ENCODE results near the gene RUFY3. TPM values are rescaled to one million over a fixed set of nuclear protein-coding genes. Genes with fewer than 3 reads are reported as not detected.

The RUFY3 gene
- total and polyA plus RNA-seq, 2 of the 13 experiments (the other 11 are each of a cell fraction or from before 2014, with no cell fraction given): 17.9 to 25.3 TPM

DNA sequence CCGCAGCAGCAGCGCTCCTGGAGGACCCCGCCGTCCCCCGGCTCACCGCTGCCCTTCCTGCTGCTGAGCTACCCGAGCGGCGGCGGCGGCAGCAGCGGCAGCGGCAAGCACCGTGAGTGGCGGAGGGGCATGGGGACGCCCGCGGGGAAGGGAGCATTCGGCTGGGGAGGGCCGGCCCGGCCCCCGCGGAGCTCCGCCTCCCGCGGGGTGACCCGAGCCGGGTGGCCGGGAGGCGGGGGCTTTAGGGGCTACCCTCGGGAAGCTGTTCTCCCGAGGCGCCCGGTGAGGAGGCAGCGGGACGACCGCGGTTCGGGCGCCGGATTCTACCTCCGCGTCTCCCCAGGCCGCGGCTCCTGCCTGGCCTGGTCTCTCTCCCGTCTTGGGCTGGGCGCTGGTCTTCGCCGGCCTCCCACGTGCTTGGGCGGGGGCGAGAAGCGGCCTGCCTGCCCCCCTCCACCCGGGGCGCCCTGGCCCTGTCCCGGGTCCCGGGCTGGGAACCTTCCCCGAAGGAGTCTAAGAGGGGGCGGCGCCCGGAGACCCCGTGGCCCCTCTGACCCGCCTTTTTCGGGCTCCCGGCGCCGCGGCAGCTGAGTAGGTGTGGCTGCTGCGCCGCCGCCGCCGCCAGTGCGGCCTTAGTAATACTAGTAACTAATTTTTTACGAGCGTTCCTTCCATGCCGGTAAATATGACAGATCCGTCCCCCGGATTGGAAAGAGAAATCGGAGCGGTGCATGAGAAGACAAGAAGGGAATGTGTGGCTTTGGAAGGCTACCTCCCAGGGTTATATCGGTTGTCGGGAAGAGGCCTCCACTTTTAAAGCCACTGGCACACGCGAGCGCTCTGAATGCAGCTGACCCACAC lies 16.4 kb upstream of the RUFY3 start (continued):
- no peak; the same call in 1 of the 2 replicates for TF ChIP-seq ZSCAN5A (CRISPR knock-in tag; IDR thresholded peaks at IDR 0.05; ENCODE audit: borderline replicate concordance)
- TF ChIP-seq, protein P1, sequence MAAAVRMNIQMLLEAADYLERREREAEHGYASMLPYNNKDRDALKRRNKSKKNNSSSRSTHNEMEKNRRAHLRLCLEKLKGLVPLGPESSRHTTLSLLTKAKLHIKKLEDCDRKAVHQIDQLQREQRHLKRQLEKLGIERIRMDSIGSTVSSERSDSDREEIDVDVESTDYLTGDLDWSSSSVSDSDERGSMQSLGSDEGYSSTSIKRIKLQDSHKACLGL (CRISPR knock-in tag; IDR thresholded peaks at IDR 0.05): peak; percentile 70; the same call in 1 of the 2 replicates
- no peak; the same call in 1 of the 2 replicates for TF ChIP-seq ZNF138 (CRISPR knock-in tag; IDR thresholded peaks at IDR 0.05; ENCODE audit: low read depth)
- TF ChIP-seq, protein P2, sequence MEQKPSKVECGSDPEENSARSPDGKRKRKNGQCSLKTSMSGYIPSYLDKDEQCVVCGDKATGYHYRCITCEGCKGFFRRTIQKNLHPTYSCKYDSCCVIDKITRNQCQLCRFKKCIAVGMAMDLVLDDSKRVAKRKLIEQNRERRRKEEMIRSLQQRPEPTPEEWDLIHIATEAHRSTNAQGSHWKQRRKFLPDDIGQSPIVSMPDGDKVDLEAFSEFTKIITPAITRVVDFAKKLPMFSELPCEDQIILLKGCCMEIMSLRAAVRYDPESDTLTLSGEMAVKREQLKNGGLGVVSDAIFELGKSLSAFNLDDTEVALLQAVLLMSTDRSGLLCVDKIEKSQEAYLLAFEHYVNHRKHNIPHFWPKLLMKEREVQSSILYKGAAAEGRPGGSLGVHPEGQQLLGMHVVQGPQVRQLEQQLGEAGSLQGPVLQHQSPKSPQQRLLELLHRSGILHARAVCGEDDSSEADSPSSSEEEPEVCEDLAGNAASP (CRISPR knock-in tag; IDR thresholded peaks at IDR 0.05; ENCODE audit: borderline replicate concordance): peak; percentile 46; the same call in 1 of the 2 replicates
- TF ChIP-seq NCOA1 (CRISPR knock-in tag; IDR thresholded peaks at IDR 0.05): no peak
- peak; percentile 87 for TF ChIP-seq ZFY (CRISPR knock-in tag; IDR thresholded peaks at IDR 0.05)
- TF ChIP-seq RXRA (CRISPR knock-in tag; IDR thresholded peaks at IDR 0.05): peak; percentile 64; the same call in 1 of the 2 replicates
- TF ChIP-seq KLF9 (CRISPR knock-in tag; IDR thresholded peaks at IDR 0.05; ENCODE audit: low read depth): peak; percentile 79; the same call in 1 of the 2 replicates
- TF ChIP-seq REST (IDR thresholded peaks at IDR 0.05; ENCODE audit: borderline replicate concordance in 1 of 2, low read depth in 1 of 2, low read length in 2 of 2): no peak
- TF ChIP-seq CBX1 (IDR thresholded peaks at IDR 0.05; ENCODE audit: low read depth): no peak
- no peak for TF ChIP-seq EP300 (IDR thresholded peaks at IDR 0.05; ENCODE audit: low read depth in 2 of 2, low read length in 2 of 2)
- TF ChIP-seq EP300 (CRISPR knock-in tag; IDR thresholded peaks at IDR 0.05; ENCODE audit: borderline replicate concordance): no peak
- TF ChIP-seq THAP7 (CRISPR knock-in tag; IDR thresholded peaks at IDR 0.05): no peak
- TF ChIP-seq NFYC (CRISPR knock-in tag; IDR thresholded peaks at IDR 0.05): no peak
- no peak for TF ChIP-seq MAZ (IDR thresholded peaks at IDR 0.05; ENCODE audit: borderline replicate concordance, low read depth, low read length)
- 0 out of 2 replicates have a peak, but pooled peaks have one; percentile 9 for TF ChIP-seq MAZ (CRISPR knock-in tag; IDR thresholded peaks at IDR 0.05; ENCODE audit: low read depth)
- TF ChIP-seq ZNF160 (CRISPR knock-in tag; IDR thresholded peaks at IDR 0.05): no peak
